GM13977 (cell line): Measurements from ENCODE around the gene RFLNA.
"Not testable (repeated sequence)": the region's sequence is repeated elsewhere in the genome, so short reads cannot be mapped to it uniquely, and the experiment has no call there.

Experiments
- DNase-seq: peaks from one replicate; pipeline ENCODE4 v3.0.0; 2012; ENCODE audit warnings: low spot score
- CTCF ChIP-seq: IDR thresholded peaks from 2 replicates; pipeline ENCODE4 v1.5.1; 2012; ENCODE audit warnings: mild to moderate bottlenecking, control low read depth; ENCODE audit not compliant: insufficient read depth; ENCODE audit errors: extremely low read depth, missing control alignments
- in situ Hi-C: fragments of 300-500 bp; cut with MboI; formaldehyde crosslinking; loops from one replicate; pipeline ENCODE4 v1.12.0; 2022; ENCODE audit warnings: low sequenced_read_pairs, low pct_unique_long_range_greater_than_20kb, mixed read lengths, inconsistent platforms; ENCODE audit not compliant: unreplicated experiment

Gene RFLNA

GRCh38 chr12:124297856-124298255 lies 3.0 kb downstream of the RFLNA start:
- in situ Hi-C loops = no loop called here
- no peak for DNase-seq
- TF ChIP-seq CTCF = no peak

GRCh38 chr12:124298685-124299410 lies 4.0 kb downstream of the RFLNA start:
- no peak for DNase-seq
- no peak for TF ChIP-seq CTCF

GRCh38 chr12:124299628-124300388 lies 4.9 kb downstream of the RFLNA start:
- in situ Hi-C loops = loop anchor here (25.0 kb wide), 1 partner anchor 263 kb away; no protein-coding TSS in a partner anchor
- TF ChIP-seq CTCF = no peak
- DNase-seq = no peak

More at GRCh38 chr12:124298685-124299410, 4.0 kb downstream of the RFLNA start:
- in situ Hi-C loops = no loop called here

GRCh38 chr12:124300657-124301056 lies 5.8 kb downstream of the RFLNA start:
- in situ Hi-C loops = loop anchor here (25.0 kb wide), 1 partner anchor 263 kb away; no protein-coding TSS in a partner anchor
- DNase-seq = not testable (repeated sequence)

GRCh38 chr12:124301084-124301654 lies 6.3 kb downstream of the RFLNA start:
- no peak for DNase-seq
- TF ChIP-seq CTCF = no peak
- in situ Hi-C loops = loop anchor here (25.0 kb wide), 1 partner anchor 264 kb away; no protein-coding TSS in a partner anchor

- DNase-seq = no peak
- no peak for TF ChIP-seq CTCF
- in situ Hi-C loops = loop anchor here (25.0 kb wide), 1 partner anchor 265 kb away; no protein-coding TSS in a partner anchor
Measured at GRCh38 chr12:124302241-124302806, 7.4 kb downstream of the RFLNA start.
